B cell (primary cell): ENCODE data around the gene COL6A1.

Experiments
- EZH2 ChIP-seq: IDR thresholded peaks from 2 replicates; pipeline ENCODE4 v1.6.1; 2012; ENCODE audit warnings: borderline replicate concordance, low read depth, mild to moderate bottlenecking, moderate library complexity, low read length; ENCODE audit not compliant: insufficient read depth, poor library complexity, severe bottlenecking
- TF ChIP-seq, protein P1 (sequence below): fragments of 200-600 bp; IDR thresholded peaks from one replicate; pipeline ENCODE4 v1.8.0; 2022; ENCODE audit warnings: antibody characterized with exemption, mild to moderate bottlenecking

DNA sequence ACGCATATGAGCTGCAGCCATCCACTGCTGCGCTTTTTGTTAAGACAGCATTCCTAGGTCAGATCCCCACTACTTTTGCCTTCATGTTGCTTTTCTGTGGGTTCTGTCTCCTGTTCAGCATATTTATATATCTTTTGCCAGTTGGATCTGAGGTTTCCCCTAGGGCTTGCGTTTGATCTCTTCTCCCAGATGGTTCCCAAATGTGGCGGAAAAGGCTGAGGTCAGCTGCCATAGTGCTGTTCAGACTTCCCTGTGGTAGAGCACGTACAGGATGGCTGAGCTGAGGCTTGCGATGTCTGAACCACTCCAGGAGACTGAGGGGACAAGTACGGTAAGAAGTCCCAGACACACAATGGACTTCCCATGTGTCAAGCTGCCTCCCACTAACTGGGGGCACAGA lies 39.8 kb downstream of the COL6A1 start:
- TF ChIP-seq, protein P1, sequence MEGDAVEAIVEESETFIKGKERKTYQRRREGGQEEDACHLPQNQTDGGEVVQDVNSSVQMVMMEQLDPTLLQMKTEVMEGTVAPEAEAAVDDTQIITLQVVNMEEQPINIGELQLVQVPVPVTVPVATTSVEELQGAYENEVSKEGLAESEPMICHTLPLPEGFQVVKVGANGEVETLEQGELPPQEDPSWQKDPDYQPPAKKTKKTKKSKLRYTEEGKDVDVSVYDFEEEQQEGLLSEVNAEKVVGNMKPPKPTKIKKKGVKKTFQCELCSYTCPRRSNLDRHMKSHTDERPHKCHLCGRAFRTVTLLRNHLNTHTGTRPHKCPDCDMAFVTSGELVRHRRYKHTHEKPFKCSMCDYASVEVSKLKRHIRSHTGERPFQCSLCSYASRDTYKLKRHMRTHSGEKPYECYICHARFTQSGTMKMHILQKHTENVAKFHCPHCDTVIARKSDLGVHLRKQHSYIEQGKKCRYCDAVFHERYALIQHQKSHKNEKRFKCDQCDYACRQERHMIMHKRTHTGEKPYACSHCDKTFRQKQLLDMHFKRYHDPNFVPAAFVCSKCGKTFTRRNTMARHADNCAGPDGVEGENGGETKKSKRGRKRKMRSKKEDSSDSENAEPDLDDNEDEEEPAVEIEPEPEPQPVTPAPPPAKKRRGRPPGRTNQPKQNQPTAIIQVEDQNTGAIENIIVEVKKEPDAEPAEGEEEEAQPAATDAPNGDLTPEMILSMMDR, result no peak
- TF ChIP-seq EZH2, result no peak
